Activated T-helper 17 cell treated with anti-CD3 and anti-CD28 coated beads, Interleukin-2, amount 50 U/mL, for 72 hours (primary cell): ENCODE measurements around the gene MRPL17. TPM values are rescaled to one million over a fixed set of nuclear protein-coding genes. Genes with fewer than 3 reads are reported as not detected.
A peak's percentile ranks its signal among the peaks of the same experiment; 100 is the strongest.

Source experiments
- ATAC-seq: fragments of 150-1000 bp; cut with Tn5 transposase; replicated peaks from 2 replicates; pipeline ENCODE4 v1.10.0; 2021; ENCODE audit warnings: mild to moderate bottlenecking, moderate library complexity
- H3K27ac Mint-ChIP-seq: one replicate; pipeline ENCODE4 v1.8.0; 2022; ENCODE audit warnings: mixed read lengths
- H3K27me3 Mint-ChIP-seq: one replicate; pipeline ENCODE4 v1.8.0; 2022; ENCODE audit warnings: mixed read lengths
- H3K36me3 Mint-ChIP-seq: one replicate; pipeline ENCODE4 v1.8.0; 2022; ENCODE audit warnings: low read depth, mild to moderate bottlenecking, mixed read lengths
- H3K4me1 Mint-ChIP-seq: one replicate; pipeline ENCODE4 v1.8.0; 2022; ENCODE audit warnings: mixed read lengths
- H3K4me3 Mint-ChIP-seq: one replicate; pipeline ENCODE4 v1.8.0; 2022; ENCODE audit warnings: mild to moderate bottlenecking, mixed read lengths
- H3K9me3 Mint-ChIP-seq: one replicate; pipeline ENCODE4 v1.8.0; 2022; ENCODE audit warnings: mixed read lengths
- total RNA-seq, 2 donors: library from RNA; stranded (reverse); gene quantifications; one replicate each; pipeline ENCODE4 v1.2.3, GENCODE V29; 2022

Gene MRPL17
- total RNA-seq, 2 donors from 2014 or later: 65.8 to 74.7 TPM

DNA sequence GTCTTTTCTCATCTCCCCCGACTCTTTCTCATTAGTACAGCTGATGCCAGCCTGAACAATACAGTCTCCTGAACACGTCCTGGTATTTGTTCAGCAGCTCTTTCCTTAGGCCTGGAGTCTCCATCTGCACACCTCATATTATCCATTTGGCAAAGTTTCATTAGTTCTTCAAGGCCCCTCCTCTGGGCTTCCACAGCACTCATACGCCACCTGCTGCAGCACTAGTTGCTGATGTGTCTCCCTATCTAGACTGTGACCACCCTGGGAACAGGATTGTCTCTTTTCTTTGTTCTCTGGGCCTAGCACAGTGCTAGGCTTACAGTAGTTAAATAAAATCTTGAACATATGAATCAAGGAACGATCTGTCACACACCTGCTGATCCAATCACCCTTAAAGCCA is 44.7 kb downstream of the MRPL17 start:
- H3K27ac Mint-ChIP-seq: no peak overlapping the region
- no peak for ATAC-seq

DNA sequence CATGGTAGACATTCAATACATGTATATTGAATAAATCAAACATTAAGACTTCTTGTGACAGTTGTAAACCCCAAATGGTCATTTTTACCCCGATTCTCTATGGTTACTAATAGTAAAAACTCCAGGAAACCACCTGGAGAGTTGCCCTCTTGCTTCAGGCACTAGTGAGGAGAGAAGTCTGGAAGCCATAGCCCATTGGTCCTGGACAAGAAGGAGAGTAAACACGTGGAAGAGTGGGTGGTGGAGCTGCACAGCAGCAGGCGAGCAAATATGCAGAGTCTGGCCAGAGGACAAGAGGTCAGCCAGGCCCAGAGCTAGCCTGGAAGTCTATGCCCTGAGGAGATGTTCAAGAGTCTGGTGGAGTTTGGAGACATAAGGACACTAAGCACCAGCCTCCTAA is 45.3 kb downstream of the MRPL17 start:
- Mint-ChIP-seq H3K9me3 (no peaks in the 10 kb centered on the region), H3K36me3 (no peaks in the 10 kb centered on the region), H3K4me3 (no peak overlapping the region), H3K27me3 (no peaks in the 10 kb centered on the region), H3K27ac (no peak overlapping the region), H3K4me1 (no peaks in the 10 kb centered on the region)
- ATAC-seq: no peak

More for the DNA sequence above, 44.7 kb downstream of the MRPL17 start:
- Mint-ChIP-seq H3K27me3 (no peaks in the 10 kb centered on the region), H3K36me3 (no peaks in the 10 kb centered on the region), H3K4me3 (no peak overlapping the region), H3K9me3 (no peaks in the 10 kb centered on the region), H3K4me1 (no peaks in the 10 kb centered on the region)

DNA sequence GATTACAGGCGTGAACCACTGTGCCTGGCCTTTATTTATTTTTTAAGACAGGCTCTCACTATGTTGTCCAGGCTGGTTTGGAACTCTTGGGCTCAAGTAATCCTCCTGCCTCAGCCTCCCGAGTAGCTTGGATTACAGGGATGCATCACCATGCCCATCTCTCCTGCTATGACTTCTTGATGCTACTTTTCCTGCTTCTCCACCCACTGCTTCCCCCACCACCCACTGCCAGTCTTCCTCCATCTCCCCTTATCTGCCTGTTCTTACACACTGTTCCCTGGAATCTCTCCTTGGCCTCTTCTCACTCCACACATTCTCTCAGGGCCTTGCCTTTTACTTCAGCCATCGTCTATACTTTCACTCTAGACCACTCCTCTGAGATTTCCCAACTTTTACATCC is 46.7 kb downstream of the MRPL17 start:
- no peaks in the 10 kb centered on the region for H3K36me3 Mint-ChIP-seq
- no peaks in the 10 kb centered on the region for H3K27me3 Mint-ChIP-seq
- no peak overlapping the region for H3K27ac Mint-ChIP-seq
- H3K4me1 Mint-ChIP-seq: no peaks in the 10 kb centered on the region
- no peak for ATAC-seq
- no peaks in the 10 kb centered on the region for H3K9me3 Mint-ChIP-seq
- no peak overlapping the region for H3K4me3 Mint-ChIP-seq

DNA sequence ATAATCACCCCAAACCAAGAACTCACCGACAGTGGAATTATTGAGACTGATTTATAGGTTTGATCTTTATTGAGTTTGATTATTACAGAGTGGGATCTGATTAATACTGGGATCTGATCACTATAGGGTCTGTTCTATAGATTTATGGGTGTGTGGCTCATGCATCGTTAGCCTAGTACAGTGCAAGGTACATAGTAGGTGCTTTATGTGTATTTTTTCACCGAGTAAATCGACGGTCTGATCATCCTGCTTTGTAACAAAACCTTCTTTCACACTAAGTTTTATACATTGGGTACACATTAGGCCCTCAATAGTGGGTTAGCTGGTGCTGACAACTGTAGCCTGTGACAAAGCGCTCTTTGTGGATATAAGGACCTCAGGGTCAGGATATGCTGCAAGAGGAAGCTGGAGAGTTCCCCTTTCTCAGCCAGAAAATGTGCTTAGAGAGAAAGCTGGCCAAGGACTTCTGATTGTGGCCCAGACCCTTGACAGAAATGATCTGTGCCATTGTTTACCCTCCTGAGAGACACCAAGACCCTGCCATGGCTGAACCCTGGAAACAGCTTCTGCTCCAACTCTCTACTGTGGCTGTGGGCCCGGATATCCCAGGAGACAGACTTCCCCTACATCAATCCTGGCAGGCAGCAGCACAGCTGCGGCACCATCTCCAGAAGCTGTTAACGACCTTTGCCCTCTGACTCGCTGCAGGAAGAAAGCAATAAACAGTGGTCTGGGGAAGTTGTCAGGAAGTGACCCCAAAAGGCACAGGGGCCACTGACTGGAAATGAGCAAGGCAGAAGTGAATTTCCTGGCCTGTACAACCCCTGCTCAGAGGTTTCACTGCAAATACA is 47.8 kb downstream of the MRPL17 start:
- no peak overlapping the region for H3K27ac Mint-ChIP-seq
- H3K4me3 Mint-ChIP-seq: no peak overlapping the region
- no peaks in the 10 kb centered on the region for H3K4me1 Mint-ChIP-seq
- H3K27me3 Mint-ChIP-seq: no peaks in the 10 kb centered on the region
- no peaks in the 10 kb centered on the region for H3K9me3 Mint-ChIP-seq
- ATAC-seq: no peak
- H3K36me3 Mint-ChIP-seq: no peaks in the 10 kb centered on the region

DNA sequence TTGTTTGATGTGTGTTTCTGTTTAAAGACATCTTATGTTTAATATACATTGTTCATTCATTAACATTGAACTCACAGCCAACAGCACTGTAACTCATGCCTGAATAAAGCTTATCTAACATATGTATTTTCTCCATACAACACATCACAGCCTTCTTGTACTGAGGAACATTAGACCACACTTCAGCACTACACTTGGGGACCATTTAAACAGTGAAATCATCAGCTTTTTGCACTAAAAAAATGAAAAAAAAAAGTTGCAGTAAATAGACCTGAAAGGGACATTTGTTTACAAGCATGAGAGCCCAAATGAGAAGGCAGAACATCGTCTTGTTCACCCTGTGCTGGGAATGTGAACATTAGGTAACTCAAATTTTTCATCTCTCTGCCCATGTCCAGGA is 48.6 kb downstream of the MRPL17 start:
- no peaks in the 10 kb centered on the region for H3K4me1 Mint-ChIP-seq
- ATAC-seq: no peak
- H3K27ac Mint-ChIP-seq: no peak overlapping the region

DNA sequence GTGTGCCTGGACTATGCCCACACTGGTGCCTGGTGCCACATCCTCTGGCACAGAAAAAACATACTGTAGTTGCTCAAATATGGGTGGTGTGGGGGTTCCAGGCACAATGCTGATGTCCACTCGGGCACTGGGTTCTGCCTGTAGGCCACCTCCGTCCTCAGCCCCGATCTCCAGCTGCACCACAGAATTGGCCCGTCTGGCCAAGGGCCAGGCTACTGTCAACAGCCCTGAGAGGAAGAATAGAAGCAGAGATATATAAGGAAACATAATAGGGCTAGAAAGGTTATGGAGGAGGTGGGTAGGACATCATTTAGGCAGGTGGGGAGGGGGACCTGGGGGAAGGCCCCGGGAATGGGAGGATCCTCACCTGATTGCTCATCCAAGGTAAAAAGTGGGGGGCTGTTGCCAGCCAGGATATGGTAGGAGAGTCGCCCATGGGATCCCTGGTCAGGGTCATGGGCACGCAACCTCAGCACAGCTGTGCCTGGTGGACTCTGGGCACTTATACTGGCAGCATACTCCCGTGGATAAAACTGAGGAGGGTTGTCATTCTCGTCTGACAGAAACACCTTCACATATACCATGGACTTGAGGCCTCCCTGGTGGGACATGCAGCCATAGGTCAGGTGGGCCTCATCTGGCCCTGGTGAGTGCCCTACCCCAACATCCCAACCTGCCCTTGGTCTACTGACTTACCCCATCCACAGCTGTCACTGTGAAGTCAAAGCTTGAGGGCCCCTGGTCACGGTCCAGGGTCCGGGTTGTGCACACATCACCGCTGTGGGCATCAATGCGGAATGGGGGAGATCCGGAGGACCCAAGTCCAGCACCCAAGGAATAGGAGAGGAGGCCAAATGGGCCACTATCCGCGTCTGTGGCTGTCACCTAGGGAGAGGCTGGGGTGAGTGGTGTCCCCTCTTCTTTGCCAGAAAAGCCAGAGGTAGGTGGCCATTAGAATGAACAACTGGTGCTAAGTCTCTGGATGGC is 49.4 kb downstream of the MRPL17 start:
- Mint-ChIP-seq H3K36me3 (no peaks in the 10 kb centered on the region), H3K4me3 (no peak overlapping the region), H3K9me3 (no peaks in the 10 kb centered on the region), H3K4me1 (no peaks in the 10 kb centered on the region), H3K27me3 (no peaks in the 10 kb centered on the region), H3K27ac (no peak overlapping the region)
- ATAC-seq: no peak

More for the DNA sequence above, 48.6 kb downstream of the MRPL17 start:
- Mint-ChIP-seq H3K9me3 (no peaks in the 10 kb centered on the region), H3K36me3 (no peaks in the 10 kb centered on the region), H3K4me3 (no peak overlapping the region), H3K27me3 (no peaks in the 10 kb centered on the region)

DNA sequence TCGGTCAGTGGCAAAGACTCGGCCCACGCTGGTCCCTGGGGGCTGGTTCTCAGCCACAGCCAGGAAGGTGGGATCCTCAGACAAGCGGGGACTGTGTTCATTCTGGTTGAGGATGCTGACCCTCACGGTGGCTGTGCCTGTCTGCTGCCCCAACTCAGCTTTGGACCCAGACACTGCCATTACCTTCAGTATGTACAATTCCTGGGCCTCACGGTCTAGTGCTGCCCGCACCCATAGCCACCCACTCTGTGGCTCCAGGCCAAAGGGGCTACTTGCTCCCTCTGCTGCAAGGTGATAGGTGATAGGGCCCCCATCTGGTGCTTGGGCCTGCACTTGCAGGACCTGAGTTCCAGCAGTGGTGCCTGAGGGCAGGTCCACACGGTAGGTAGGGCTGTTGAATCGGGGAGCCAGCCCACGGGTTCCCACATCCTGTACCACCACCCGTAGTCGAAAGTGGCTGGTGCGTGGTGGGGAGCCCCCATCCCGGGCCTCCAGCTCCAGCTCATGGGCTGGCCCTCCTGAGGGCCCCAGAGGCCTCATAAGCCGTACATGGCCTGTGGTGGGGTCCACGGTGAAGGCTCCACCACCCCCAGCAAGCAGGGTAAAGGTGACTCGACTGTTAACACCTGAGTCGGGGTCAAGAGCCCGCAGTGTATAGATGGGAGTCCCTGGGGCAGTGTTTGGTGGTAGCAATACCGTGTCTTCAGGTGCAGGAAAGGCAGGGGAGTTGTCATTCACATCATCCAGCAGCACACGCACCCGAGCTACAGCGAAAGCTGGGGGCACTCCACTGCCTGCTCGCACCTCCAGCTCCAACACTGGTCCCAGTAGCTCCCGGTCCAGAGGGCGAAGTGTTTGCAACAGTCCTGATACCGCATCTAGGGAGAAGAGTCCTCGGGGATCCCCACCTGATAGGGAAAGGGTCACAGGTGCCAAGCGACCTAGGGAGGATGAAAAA is 50.7 kb downstream of the MRPL17 start:
- no peaks in the 10 kb centered on the region for H3K27me3 Mint-ChIP-seq
- ATAC-seq: peak; percentile 63
- H3K9me3 Mint-ChIP-seq: no peaks in the 10 kb centered on the region
- H3K36me3 Mint-ChIP-seq: no peaks in the 10 kb centered on the region
- no peak overlapping the region for H3K27ac Mint-ChIP-seq
- H3K4me1 Mint-ChIP-seq: peaks cover 5% of the 10 kb centered on the region
- H3K4me3 Mint-ChIP-seq: no peak overlapping the region

DNA sequence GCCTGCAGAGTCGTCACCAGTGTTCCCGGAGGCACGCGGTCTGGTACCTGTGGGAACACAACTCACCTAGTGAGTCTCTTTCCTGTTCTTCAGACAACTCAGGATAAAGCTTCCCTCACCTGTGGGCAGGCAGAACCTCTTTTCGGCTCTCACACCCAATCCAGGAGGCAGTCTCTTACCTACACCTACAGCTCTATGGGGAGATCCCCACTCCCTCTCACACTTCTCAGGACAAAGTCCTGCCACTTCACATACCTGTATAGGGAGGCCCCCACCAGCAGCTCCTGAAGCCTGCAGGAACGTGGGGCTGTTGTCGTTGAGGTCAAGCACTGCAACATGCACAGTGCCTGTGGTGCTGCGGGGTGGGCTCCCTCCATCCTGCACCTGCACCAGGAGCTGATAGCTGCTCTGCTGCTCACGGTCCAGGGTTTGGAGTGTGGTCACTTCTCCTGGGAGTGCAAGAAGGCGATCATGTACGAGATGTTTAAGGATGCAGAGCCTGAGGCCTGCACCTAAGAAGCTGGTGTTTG is 51.7 kb downstream of the MRPL17 start:
- ATAC-seq: no peak
- peaks cover 6% of the 10 kb centered on the region for H3K4me1 Mint-ChIP-seq
- no peaks in the 10 kb centered on the region for H3K27me3 Mint-ChIP-seq
- no peak overlapping the region for H3K4me3 Mint-ChIP-seq
- H3K9me3 Mint-ChIP-seq: no peaks in the 10 kb centered on the region
- H3K36me3 Mint-ChIP-seq: no peaks in the 10 kb centered on the region
- H3K27ac Mint-ChIP-seq: no peak overlapping the region

DNA sequence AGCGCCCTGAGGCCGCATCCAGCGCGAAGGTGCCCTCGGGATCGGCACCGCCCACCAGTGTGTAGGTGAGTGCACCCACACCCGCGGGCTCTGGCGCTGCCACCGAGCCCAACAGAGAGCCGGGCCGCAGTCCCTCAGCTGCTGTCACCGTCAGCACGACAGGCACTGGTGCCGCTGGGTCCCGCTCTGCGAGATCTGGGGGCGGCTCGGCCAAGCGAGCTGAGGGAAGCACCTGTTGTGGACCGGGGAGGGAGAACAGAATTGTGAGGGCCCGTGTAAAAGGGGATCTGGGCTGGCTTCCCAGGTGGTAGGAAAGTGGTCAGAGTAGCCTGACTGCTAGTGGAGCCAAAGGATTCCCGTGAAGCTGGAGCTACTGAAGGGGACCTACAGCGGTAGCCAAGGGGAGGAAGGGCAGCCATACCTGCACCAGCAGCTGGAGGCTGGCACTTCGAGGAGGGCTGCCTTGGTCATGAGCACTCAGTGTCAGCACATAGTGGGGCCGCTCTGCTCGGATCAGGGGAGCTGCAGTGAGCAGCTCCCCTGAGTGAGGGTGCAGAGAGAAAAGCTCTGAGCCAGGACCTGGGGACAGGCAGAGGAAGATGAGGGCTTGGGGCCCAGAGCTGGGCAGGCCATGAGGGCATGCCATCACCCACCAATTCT is 52.4 kb downstream of the MRPL17 start:
- no peaks in the 10 kb centered on the region for H3K36me3 Mint-ChIP-seq
- no peaks in the 10 kb centered on the region for H3K9me3 Mint-ChIP-seq
- H3K4me1 Mint-ChIP-seq: peaks cover 6% of the 10 kb centered on the region
- no peaks in the 10 kb centered on the region for H3K27me3 Mint-ChIP-seq
- H3K27ac Mint-ChIP-seq: no peak overlapping the region
- ATAC-seq: no peak
- H3K4me3 Mint-ChIP-seq: no peak overlapping the region

Other genes starting within 250 kb of the MRPL17 start
- gene HPX, start 242.4 kb downstream of the MRPL17 start, total RNA-seq: 1 to 10 TPM in 1 of 2 donors, under 1 TPM in 1; 0.58 to 1.3 TPM
- gene TRIM3, start 209.4 kb downstream of the MRPL17 start, total RNA-seq: 10 to 100 TPM in 1 of 2 donors, 1 to 10 TPM in 1; 7.0 to 10.7 TPM
- 10 to 100 TPM; 44.0 to 48.8 TPM for gene ARFIP2, start 202.0 kb downstream of the MRPL17 start, total RNA-seq
- gene TIMM10B, start 201.8 kb downstream of the MRPL17 start, total RNA-seq: 10 to 100 TPM; 42.7 to 43.7 TPM
- gene DNHD1, start 186.1 kb downstream of the MRPL17 start, total RNA-seq: 10 to 100 TPM; 25.2 to 39.3 TPM
- 10 to 100 TPM; 27.2 to 31.9 TPM for gene RRP8, start 79.7 kb downstream of the MRPL17 start, total RNA-seq
- 100 to 1,000 TPM in 1 of 2 donors, 10 to 100 TPM in 1; 85.0 to 113 TPM for gene ILK, start 79.6 kb downstream of the MRPL17 start, total RNA-seq
- 100 to 1,000 TPM in 1 of 2 donors, 10 to 100 TPM in 1; 82.2 to 106 TPM for gene TAF10, start 71.1 kb downstream of the MRPL17 start, total RNA-seq
- gene TPP1, start 63.9 kb downstream of the MRPL17 start, total RNA-seq: 100 to 1,000 TPM in 1 of 2 donors, 10 to 100 TPM in 1; 75.7 to 172 TPM
- 1 to 10 TPM in 1 of 2 donors, under 1 TPM in 1; 0.26 to 1.5 TPM for gene DCHS1, start 27.5 kb downstream of the MRPL17 start, total RNA-seq
- gene OR2AG2, start 88.6 kb upstream of the MRPL17 start, total RNA-seq: under 1 TPM in 1 of 2 donors, not detected in 1; 0.08 TPM
- not detected for gene OR2AG1, start 99.7 kb upstream of the MRPL17 start, total RNA-seq
- under 1 TPM in 1 of 2 donors, not detected in 1; 0.13 TPM for gene OR6A2, start 116.3 kb upstream of the MRPL17 start, total RNA-seq
- not detected for gene OR10A5, start 162.3 kb upstream of the MRPL17 start, total RNA-seq
- gene OR10A2, start 179.7 kb upstream of the MRPL17 start, total RNA-seq: not detected
- not detected for gene OR10A4, start 193.3 kb upstream of the MRPL17 start, total RNA-seq
- not detected for gene OR2D2, start 209.2 kb upstream of the MRPL17 start, total RNA-seq
- not detected for gene OR2D3, start 237.7 kb upstream of the MRPL17 start, total RNA-seq
- gene ZNF215, start 243.1 kb upstream of the MRPL17 start, total RNA-seq: 1 to 10 TPM in 1 of 2 donors, under 1 TPM in 1; 0.11 to 1.3 TPM